Testis (tissue), 2 donors: ENCODE results near the gene MAN1C1.

Experiments used
- CTCF ChIP-seq, 3 experiments: fragments of 450-650 bp in 2 of 3; fragments of 200-600 bp in 1 of 3; sonication (generic) in 1 of 3; IDR thresholded peaks; one replicate each; pipeline ENCODE4 v1.5.1; 2016 to 2019; ENCODE audit warnings: antibody characterized with exemption in 3 of 3, mild to moderate bottlenecking in 2 of 3, moderate library complexity in 1 of 3
- POLR2A ChIP-seq: fragments of 450-650 bp; IDR thresholded peaks from one replicate; pipeline ENCODE4 v1.6.1; 2017; ENCODE audit warnings: antibody characterized with exemption, mild to moderate bottlenecking, moderate library complexity

GRCh38 chr1:25729045-25729444 is 112.5 kb downstream of the MAN1C1 start:
- TF ChIP-seq CTCF (IDR thresholded peaks at IDR 0.05) (no peak), POLR2A (no peak)
